GM23338 (cell line): ENCODE results near the gene COL4A1. TPM values are rescaled to one million over a fixed set of nuclear protein-coding genes. Genes with fewer than 3 reads are reported as not detected.

Experiments used
- ATAC-seq: fragments of 200-7000 bp; cut with Tn5 transposase; 3 replicates; pipeline ENCODE4 v1.9.1; 2020
- DNase-seq: peaks from one replicate; pipeline ENCODE4 v3.0.0-alpha.2; 2015; ENCODE audit warnings: low spot score
- H2AFZ ChIP-seq: fragments of 200-600 bp; sonication (generic); 2 replicates; pipeline ENCODE4 v1.8.0; 2016; ENCODE audit warnings: antibody characterized with exemption, mild to moderate bottlenecking, moderate library complexity
- H3F3A ChIP-seq: fragments of 200-600 bp; sonication (generic); replicated peaks from 2 replicates; pipeline ENCODE4 v1.8.0; 2017; ENCODE audit warnings: antibody characterized with exemption, mixed run types, low read depth
- H3K27ac ChIP-seq: fragments of 200-600 bp; sonication (generic); 2 replicates; pipeline ENCODE4 v1.6.1; 2016; ENCODE audit warnings: low read depth
- H3K27me3 ChIP-seq: fragments of 200-600 bp; sonication (generic); 2 replicates; pipeline ENCODE4 v1.8.0; 2016; ENCODE audit warnings: mild to moderate bottlenecking, mixed run types, moderate library complexity; ENCODE audit not compliant: insufficient read depth
- H3K36me3 ChIP-seq: fragments of 200-600 bp; sonication (generic); 2 replicates; pipeline ENCODE4 v1.8.0; 2016; ENCODE audit warnings: mild to moderate bottlenecking; ENCODE audit not compliant: insufficient read depth
- H3K4me1 ChIP-seq: fragments of 200-600 bp; sonication (generic); 2 replicates; pipeline ENCODE4 v1.8.0; 2016; ENCODE audit warnings: mild to moderate bottlenecking, moderate library complexity; ENCODE audit not compliant: insufficient read depth
- H3K4me2 ChIP-seq: fragments of 200-600 bp; sonication (generic); 2 replicates; pipeline ENCODE4 v1.7.1; 2017; ENCODE audit warnings: mixed run types
- H3K4me3 ChIP-seq: fragments of 200-600 bp; sonication (generic); 2 replicates; pipeline ENCODE4 v1.6.1; 2016; ENCODE audit warnings: mixed run types
- H3K79me2 ChIP-seq: fragments of 200-600 bp; sonication (generic); replicated peaks from 2 replicates; pipeline ENCODE4 v1.8.0; 2017; ENCODE audit warnings: mild to moderate bottlenecking; ENCODE audit not compliant: insufficient read depth
- H3K9me2 ChIP-seq: fragments of 200-600 bp; sonication (generic); 2 replicates; pipeline ENCODE4 v1.8.0; 2017; ENCODE audit not compliant: insufficient read depth
- H4K20me1 ChIP-seq: fragments of 200-600 bp; sonication (generic); replicated peaks from 2 replicates; pipeline ENCODE4 v1.8.0; 2017; ENCODE audit warnings: mild to moderate bottlenecking; ENCODE audit not compliant: insufficient read depth
- H3K27ac Mint-ChIP-seq: 2 replicates; pipeline ENCODE4 v1.8.0; 2020; ENCODE audit warnings: inconsistent platforms, mild to moderate bottlenecking, moderate library complexity, mixed read lengths
- H3K27me3 Mint-ChIP-seq: 3 replicates; pipeline ENCODE4 v1.8.0; 2022; ENCODE audit warnings: low read depth, mild to moderate bottlenecking, moderate library complexity, mixed read lengths, inconsistent platforms; ENCODE audit not compliant: insufficient read depth, poor library complexity
- H3K36me3 Mint-ChIP-seq: 3 replicates; pipeline ENCODE4 v1.8.0; 2021; ENCODE audit warnings: low read depth, mild to moderate bottlenecking, inconsistent platforms, moderate library complexity, mixed read lengths
- H3K4me1 Mint-ChIP-seq: 3 replicates; pipeline ENCODE4 v1.8.0; 2020; ENCODE audit warnings: mild to moderate bottlenecking, inconsistent platforms, mixed read lengths
- H3K4me3 Mint-ChIP-seq: 3 replicates; pipeline ENCODE4 v1.8.0; 2021; ENCODE audit warnings: moderate library complexity, mild to moderate bottlenecking, inconsistent platforms, mixed read lengths
- H3K9me3 Mint-ChIP-seq: 3 replicates; pipeline ENCODE4 v1.8.0; 2020; ENCODE audit warnings: moderate library complexity, mild to moderate bottlenecking, inconsistent platforms, mixed read lengths
- CREB1 ChIP-seq: fragments of 250-450 bp; sonication (Bioruptor Pico); IDR thresholded peaks from 2 replicates; pipeline ENCODE4 v1.5.0; 2020; ENCODE audit warnings: low read depth, mild to moderate bottlenecking, moderate library complexity
- JUNB ChIP-seq: IDR thresholded peaks from one replicate; pipeline ENCODE4 v1.6.1; 2016; ENCODE audit warnings: antibody characterized with exemption; ENCODE audit not compliant: unreplicated experiment
- polyA plus RNA-seq: library from polyadenylated mRNA; unstranded; fragments of >200 nt; fragmentation: Nextera tagmentation; extraction: Ambion mirVana; gene quantifications from 2 replicates; pipeline ENCODE4 v1.2.1, GENCODE V29; 2016
- total RNA-seq: library from RNA; depleted of rRNA; stranded (reverse); fragments of >200 nt; shearing (Covaris generic); gene quantifications from 2 replicates; pipeline ENCODE4 v1.2.3, GENCODE V29; 2014
- TF ChIP-seq, protein P1 (sequence below): fragments of 250-450 bp; sonication (Bioruptor Pico); IDR thresholded peaks from 2 replicates; pipeline ENCODE4 v1.5.0; 2020; ENCODE audit warnings: mild to moderate bottlenecking, moderate library complexity
- TF ChIP-seq, protein P2 (sequence below), 2 experiments: fragments of 200-600 bp in 1 of 2; sonication (generic) in 1 of 2; conservative IDR thresholded peaks; 2 replicates each; pipeline versions ENCODE4 v1.5.1 to v1.6.1; 2016 to 2017; ENCODE audit warnings: antibody characterized with exemption in 2 of 2, low read depth in 2 of 2, mild to moderate bottlenecking in 2 of 2, moderate library complexity in 1 of 2

COL4A1 gene
- total and polyA plus RNA-seq, 2 experiments from 2014 or later: 39.1 to 110 TPM

DNA sequence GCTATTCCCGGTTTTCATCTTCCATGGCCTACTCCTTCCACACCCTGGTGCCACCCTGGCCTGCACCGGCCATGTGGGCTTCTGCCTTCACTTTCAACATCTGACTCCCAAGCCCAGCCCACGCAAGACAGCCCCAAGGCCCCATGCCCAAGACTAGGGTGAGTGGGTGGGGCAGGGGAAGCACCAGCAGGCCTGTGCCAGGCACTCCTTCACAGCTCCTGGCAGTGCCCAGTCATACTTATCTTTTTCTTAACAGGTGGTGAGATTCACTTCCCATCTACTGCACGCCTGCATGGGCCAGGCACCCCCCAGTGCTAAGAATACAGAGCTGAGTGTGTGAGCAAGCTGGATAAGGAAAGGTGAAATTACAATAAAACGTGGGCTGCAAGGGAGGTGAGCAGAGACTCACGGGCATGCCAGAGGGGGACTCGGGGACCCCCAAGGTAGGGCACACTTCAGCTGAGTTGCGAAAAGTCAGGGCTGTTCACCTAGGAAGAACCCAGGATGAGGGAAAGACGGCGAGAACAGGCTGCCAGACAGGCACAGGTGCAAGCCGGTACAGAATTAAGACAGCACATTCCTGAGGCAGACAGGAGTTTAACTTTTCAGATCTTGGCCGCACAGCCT, 55.7 kb downstream of the COL4A1 start:
- H4K20me1 ChIP-seq: no peaks in the 10 kb centered on the region; the same call in 1 of the 2 replicates
- no peak overlapping the region for H3K4me3 ChIP-seq
- TF ChIP-seq CREB1 (CRISPR knock-in tag): no peak
- no peak for TF ChIP-seq JUNB
- TF ChIP-seq, protein P1, sequence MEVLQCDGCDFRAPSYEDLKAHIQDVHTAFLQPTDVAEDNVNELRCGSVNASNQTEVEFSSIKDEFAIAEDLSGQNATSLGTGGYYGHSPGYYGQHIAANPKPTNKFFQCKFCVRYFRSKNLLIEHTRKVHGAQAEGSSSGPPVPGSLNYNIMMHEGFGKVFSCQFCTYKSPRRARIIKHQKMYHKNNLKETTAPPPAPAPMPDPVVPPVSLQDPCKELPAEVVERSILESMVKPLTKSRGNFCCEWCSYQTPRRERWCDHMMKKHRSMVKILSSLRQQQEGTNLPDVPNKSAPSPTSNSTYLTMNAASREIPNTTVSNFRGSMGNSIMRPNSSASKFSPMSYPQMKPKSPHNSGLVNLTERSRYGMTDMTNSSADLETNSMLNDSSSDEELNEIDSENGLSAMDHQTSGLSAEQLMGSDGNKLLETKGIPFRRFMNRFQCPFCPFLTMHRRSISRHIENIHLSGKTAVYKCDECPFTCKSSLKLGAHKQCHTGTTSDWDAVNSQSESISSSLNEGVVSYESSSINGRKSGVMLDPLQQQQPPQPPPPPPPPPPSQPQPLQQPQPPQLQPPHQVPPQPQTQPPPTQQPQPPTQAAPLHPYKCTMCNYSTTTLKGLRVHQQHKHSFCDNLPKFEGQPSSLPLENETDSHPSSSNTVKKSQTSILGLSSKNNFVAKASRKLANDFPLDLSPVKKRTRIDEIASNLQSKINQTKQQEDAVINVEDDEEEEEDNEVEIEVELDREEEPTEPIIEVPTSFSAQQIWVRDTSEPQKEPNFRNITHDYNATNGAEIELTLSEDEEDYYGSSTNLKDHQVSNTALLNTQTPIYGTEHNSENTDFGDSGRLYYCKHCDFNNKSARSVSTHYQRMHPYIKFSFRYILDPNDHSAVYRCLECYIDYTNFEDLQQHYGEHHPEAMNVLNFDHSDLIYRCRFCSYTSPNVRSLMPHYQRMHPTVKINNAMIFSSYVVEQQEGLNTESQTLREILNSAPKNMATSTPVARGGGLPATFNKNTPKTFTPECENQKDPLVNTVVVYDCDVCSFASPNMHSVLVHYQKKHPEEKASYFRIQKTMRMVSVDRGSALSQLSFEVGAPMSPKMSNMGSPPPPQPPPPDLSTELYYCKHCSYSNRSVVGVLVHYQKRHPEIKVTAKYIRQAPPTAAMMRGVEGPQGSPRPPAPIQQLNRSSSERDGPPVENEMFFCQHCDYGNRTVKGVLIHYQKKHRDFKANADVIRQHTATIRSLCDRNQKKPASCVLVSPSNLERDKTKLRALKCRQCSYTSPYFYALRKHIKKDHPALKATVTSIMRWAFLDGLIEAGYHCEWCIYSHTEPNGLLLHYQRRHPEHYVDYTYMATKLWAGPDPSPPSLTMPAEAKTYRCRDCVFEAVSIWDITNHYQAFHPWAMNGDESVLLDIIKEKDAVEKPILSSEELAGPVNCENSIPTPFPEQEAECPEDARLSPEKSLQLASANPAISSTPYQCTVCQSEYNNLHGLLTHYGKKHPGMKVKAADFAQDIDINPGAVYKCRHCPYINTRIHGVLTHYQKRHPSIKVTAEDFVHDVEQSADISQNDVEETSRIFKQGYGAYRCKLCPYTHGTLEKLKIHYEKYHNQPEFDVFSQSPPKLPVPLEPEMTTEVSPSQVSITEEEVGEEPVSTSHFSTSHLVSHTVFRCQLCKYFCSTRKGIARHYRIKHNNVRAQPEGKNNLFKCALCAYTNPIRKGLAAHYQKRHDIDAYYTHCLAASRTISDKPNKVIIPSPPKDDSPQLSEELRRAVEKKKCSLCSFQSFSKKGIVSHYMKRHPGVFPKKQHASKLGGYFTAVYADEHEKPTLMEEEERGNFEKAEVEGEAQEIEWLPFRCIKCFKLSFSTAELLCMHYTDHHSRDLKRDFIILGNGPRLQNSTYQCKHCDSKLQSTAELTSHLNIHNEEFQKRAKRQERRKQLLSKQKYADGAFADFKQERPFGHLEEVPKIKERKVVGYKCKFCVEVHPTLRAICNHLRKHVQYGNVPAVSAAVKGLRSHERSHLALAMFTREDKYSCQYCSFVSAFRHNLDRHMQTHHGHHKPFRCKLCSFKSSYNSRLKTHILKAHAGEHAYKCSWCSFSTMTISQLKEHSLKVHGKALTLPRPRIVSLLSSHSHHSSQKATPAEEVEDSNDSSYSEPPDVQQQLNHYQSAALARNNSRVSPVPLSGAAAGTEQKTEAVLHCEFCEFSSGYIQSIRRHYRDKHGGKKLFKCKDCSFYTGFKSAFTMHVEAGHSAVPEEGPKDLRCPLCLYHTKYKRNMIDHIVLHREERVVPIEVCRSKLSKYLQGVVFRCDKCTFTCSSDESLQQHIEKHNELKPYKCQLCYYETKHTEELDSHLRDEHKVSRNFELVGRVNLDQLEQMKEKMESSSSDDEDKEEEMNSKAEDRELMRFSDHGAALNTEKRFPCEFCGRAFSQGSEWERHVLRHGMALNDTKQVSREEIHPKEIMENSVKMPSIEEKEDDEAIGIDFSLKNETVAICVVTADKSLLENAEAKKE: no peak
- TF ChIP-seq, protein P2, sequence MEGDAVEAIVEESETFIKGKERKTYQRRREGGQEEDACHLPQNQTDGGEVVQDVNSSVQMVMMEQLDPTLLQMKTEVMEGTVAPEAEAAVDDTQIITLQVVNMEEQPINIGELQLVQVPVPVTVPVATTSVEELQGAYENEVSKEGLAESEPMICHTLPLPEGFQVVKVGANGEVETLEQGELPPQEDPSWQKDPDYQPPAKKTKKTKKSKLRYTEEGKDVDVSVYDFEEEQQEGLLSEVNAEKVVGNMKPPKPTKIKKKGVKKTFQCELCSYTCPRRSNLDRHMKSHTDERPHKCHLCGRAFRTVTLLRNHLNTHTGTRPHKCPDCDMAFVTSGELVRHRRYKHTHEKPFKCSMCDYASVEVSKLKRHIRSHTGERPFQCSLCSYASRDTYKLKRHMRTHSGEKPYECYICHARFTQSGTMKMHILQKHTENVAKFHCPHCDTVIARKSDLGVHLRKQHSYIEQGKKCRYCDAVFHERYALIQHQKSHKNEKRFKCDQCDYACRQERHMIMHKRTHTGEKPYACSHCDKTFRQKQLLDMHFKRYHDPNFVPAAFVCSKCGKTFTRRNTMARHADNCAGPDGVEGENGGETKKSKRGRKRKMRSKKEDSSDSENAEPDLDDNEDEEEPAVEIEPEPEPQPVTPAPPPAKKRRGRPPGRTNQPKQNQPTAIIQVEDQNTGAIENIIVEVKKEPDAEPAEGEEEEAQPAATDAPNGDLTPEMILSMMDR (conservative IDR thresholded peaks at IDR 0.05; ENCODE audit: low read depth in 2 of 2): no peak
- no peaks in the 10 kb centered on the region for H3K9me2 ChIP-seq
- peaks cover 6% of the 10 kb centered on the region for H3F3A ChIP-seq
- H2AFZ ChIP-seq: no peak overlapping the region
- Mint-ChIP-seq H3K9me3 (no peaks in the 10 kb centered on the region; the same call in 2 of the 3 replicates), H3K27me3 (peaks cover 3% of the 10 kb centered on the region), H3K4me3 (no peak overlapping the region), H3K27ac (no peak overlapping the region), H3K4me1 (peaks cover 26% of the 10 kb centered on the region), H3K36me3 (no peaks in the 10 kb centered on the region; the same call in 1 of the 3 replicates)
- DNase-seq: no peak
- H3K27ac ChIP-seq: no peak overlapping the region
- H3K4me2 ChIP-seq: no peak overlapping the region
- H3K79me2 ChIP-seq: no peaks in the 10 kb centered on the region; the same call in 1 of the 2 replicates
- no peaks in the 10 kb centered on the region for H3K27me3 ChIP-seq
- peaks cover 11% of the 10 kb centered on the region; the same call in 1 of the 2 replicates for H3K4me1 ChIP-seq
- no peaks in the 10 kb centered on the region for H3K36me3 ChIP-seq
- ATAC-seq: no peak
